CD14-positive monocyte (primary cell): Measurements from ENCODE around the gene SLC16A4. TPM values are rescaled to one million over a fixed set of nuclear protein-coding genes. Genes with fewer than 3 reads are reported as not detected.
A peak's percentile ranks its signal among the peaks of the same experiment; 100 is the strongest.

Experiments used
- DNase-seq, 3 donors: peaks; one replicate each; pipeline ENCODE4 v3.0.0-alpha.2; 2011 to 2022
- H2AFZ ChIP-seq: 2 replicates; pipeline ENCODE4 v1.6.0; 2012; ENCODE audit warnings: mild to moderate bottlenecking, low read depth, low read length, inconsistent platforms; ENCODE audit not compliant: insufficient read depth, poor library complexity, severe bottlenecking
- H3K27ac ChIP-seq, 2 donors: 1 replicate in 1 of 2; 2 replicates in 1 of 2; pipeline ENCODE4 v1.5.1; 2012 to 2013; ENCODE audit warnings: low read length in 2 of 2, control low read depth in 1 of 2, inconsistent platforms in 1 of 2, low read depth in 1 of 2, mild to moderate bottlenecking in 1 of 2
- H3K27me3 ChIP-seq, 2 donors: one replicate each; pipeline versions ENCODE4 v1.6.0 to v1.6.1; 2011 to 2013; ENCODE audit warnings: low read length in 2 of 2; ENCODE audit not compliant: control insufficient read depth in 2 of 2, insufficient read depth in 2 of 2
- H3K36me3 ChIP-seq, 2 donors: replicated peaks in 1 of 2; 1 replicate in 1 of 2; 2 replicates in 1 of 2; pipeline versions ENCODE4 v1.5.1 to v1.6.1; 2012 to 2013; ENCODE audit warnings: low read length in 2 of 2, control low read depth in 1 of 2, inconsistent platforms in 1 of 2, mild to moderate bottlenecking in 1 of 2; ENCODE audit not compliant: insufficient read depth in 2 of 2, control insufficient read depth in 1 of 2
- H3K4me1 ChIP-seq, 2 donors: 1 replicate in 1 of 2; 2 replicates in 1 of 2; pipeline versions ENCODE4 v1.5.1 to v1.6.1; 2012 to 2013; ENCODE audit warnings: low read length in 2 of 2, control low read depth in 1 of 2, inconsistent platforms in 1 of 2, mild to moderate bottlenecking in 1 of 2, moderate library complexity in 1 of 2; ENCODE audit not compliant: insufficient read depth in 2 of 2, control insufficient read depth in 1 of 2
- H3K4me2 ChIP-seq: replicated peaks from 2 replicates; pipeline ENCODE3; 2012; ENCODE audit warnings: low read length, moderate library complexity, mild to moderate bottlenecking; ENCODE audit not compliant: poor library complexity, severe bottlenecking; ENCODE audit errors: extremely low read depth
- H3K4me3 ChIP-seq, 3 experiments: fragments of 200-600 bp in 1 of 3; sonication (generic) in 1 of 3; replicated peaks in 1 of 3; 1 replicate in 2 of 3; 2 replicates in 1 of 3; pipeline ENCODE4 v1.5.1; 2011 to 2013; ENCODE audit warnings: low read length in 3 of 3, mild to moderate bottlenecking in 3 of 3, control low read depth in 2 of 3, low read depth in 2 of 3, inconsistent platforms in 1 of 3, moderate library complexity in 1 of 3
- H3K79me2 ChIP-seq: 2 replicates; pipeline ENCODE4 v1.6.0; 2012; ENCODE audit warnings: mild to moderate bottlenecking, control low read depth, inconsistent platforms, low read length, moderate library complexity; ENCODE audit not compliant: insufficient read depth
- H3K9ac ChIP-seq: 2 replicates; pipeline ENCODE4 v1.6.0; 2017; ENCODE audit warnings: low read length, mild to moderate bottlenecking; ENCODE audit not compliant: insufficient read depth, poor library complexity, severe bottlenecking
- H3K9me3 ChIP-seq, 2 donors: replicated peaks in 1 of 2; 1 replicate in 1 of 2; 2 replicates in 1 of 2; pipeline versions ENCODE4 v1.5.1 to v1.6.1; 2012 to 2013; ENCODE audit warnings: low read length in 2 of 2, control low read depth in 1 of 2; ENCODE audit not compliant: control insufficient read depth in 1 of 2, insufficient read depth in 1 of 2
- H4K20me1 ChIP-seq: 2 replicates; pipeline ENCODE4 v1.6.0; 2012; ENCODE audit warnings: mild to moderate bottlenecking, low read length, control low read depth, moderate library complexity; ENCODE audit not compliant: insufficient read depth
- H3K27ac Mint-ChIP-seq, 7 donors: one replicate each; pipeline ENCODE4 v1.8.0; 2020; ENCODE audit warnings: mild to moderate bottlenecking in 7 of 7, mixed read lengths in 7 of 7, moderate library complexity in 6 of 7, inconsistent platforms in 2 of 7
- H3K27me3 Mint-ChIP-seq, 3 donors: one replicate each; pipeline ENCODE4 v1.8.0; 2021 to 2022; ENCODE audit warnings: low read depth in 3 of 3, mild to moderate bottlenecking in 3 of 3, mixed read lengths in 3 of 3, moderate library complexity in 3 of 3, inconsistent platforms in 1 of 3
- H3K36me3 Mint-ChIP-seq, 2 donors: one replicate each; pipeline ENCODE4 v1.8.0; 2020; ENCODE audit warnings: mixed read lengths in 2 of 2, inconsistent platforms in 1 of 2, mild to moderate bottlenecking in 1 of 2
- H3K4me1 Mint-ChIP-seq: one replicate; pipeline ENCODE4 v1.8.0; 2020; ENCODE audit warnings: mild to moderate bottlenecking, mixed read lengths
- H3K4me3 Mint-ChIP-seq, 2 donors: one replicate each; pipeline ENCODE4 v1.8.0; 2020; ENCODE audit warnings: mild to moderate bottlenecking in 2 of 2, mixed read lengths in 2 of 2, moderate library complexity in 1 of 2
- H3K9me3 Mint-ChIP-seq, 7 donors: one replicate each; pipeline ENCODE4 v1.8.0; 2020 to 2022; ENCODE audit warnings: mixed read lengths in 7 of 7, mild to moderate bottlenecking in 6 of 7, moderate library complexity in 6 of 7, inconsistent platforms in 2 of 7
- CTCF ChIP-seq: fragments of 200-600 bp; IDR thresholded peaks from one replicate; pipeline ENCODE4 v1.8.0; 2022; ENCODE audit warnings: antibody characterized with exemption, mild to moderate bottlenecking
- WGBS: methylation state at CpG from one replicate; pipeline ENCODE4 v1.1.5; 2013; ENCODE audit warnings: missing lambda C conversion rate; ENCODE audit not compliant: insufficient coverage; 5-methylcytosine and 5-hydroxymethylcytosine counted together
- intact Hi-C, 2 donors: fragments of 100-400 bp; cut with micrococcal nuclease; formaldehyde crosslinking; loops; one replicate each; pipeline versions ENCODE4 v1.15.0 to v1.15.1; 2023
- polyA plus RNA-seq, 3 donors: library from polyadenylated mRNA; depleted of rRNA in 1 of 3; unstranded in 2 of 3; stranded (reverse) in 1 of 3; fragments of 300-500 nt in 2 of 3; fragments of >200 nt in 1 of 3; fragmentation: Illumina TruSeq in 2 of 3; gene quantifications; 1 replicate in 2 of 3; 2 replicates in 1 of 3; pipeline ENCODE4 v1.2.3, GENCODE V29; 2012 to 2021

The SLC16A4 gene
- polyA plus RNA-seq, 3 donors = 0.13 to 0.26 (median 0.25) TPM

- H3K36me3 Mint-ChIP-seq = peaks cover 0 to 4% of the 10 kb centered on the region in 2 donors
- peak overlapping the region in 1 of 2 donors; percentile 15 for H3K4me3 Mint-ChIP-seq
- DNase-seq = no peak
- peaks cover 0 to 3% (median 0%) of the 10 kb centered on the region in 7 donors for H3K9me3 Mint-ChIP-seq
- H3K9me3 ChIP-seq = no peaks in the 10 kb centered on the region
- no peak overlapping the region for H3K4me3 ChIP-seq
- H3K36me3 ChIP-seq = no peaks in the 10 kb centered on the region
- H3K4me1 ChIP-seq = peaks cover 15 to 17% of the 10 kb centered on the region in 2 donors
- peaks cover 23% of the 10 kb centered on the region for H3K4me1 Mint-ChIP-seq
- H3K4me2 ChIP-seq = no peak overlapping the region
- H3K27ac Mint-ChIP-seq = no peak overlapping the region
- peaks cover 0 to 1% (median 0%) of the 10 kb centered on the region in 3 donors for H3K27me3 Mint-ChIP-seq
- H3K27ac ChIP-seq = no peak overlapping the region
- no peak for TF ChIP-seq CTCF
- H3K27me3 ChIP-seq = no peaks in the 10 kb centered on the region
- H2AFZ ChIP-seq = no peak overlapping the region
- H4K20me1 ChIP-seq = peaks cover 3% of the 10 kb centered on the region
- WGBS = 100% methylated on average over 1 of the region's 1 CpG
- intact Hi-C loops = loop anchor here in 1 of 2 donors (5.0 kb wide), 1 partner anchor 72 kb away; the partner anchor contains the start of gene LAMTOR5
- H3K9ac ChIP-seq = no peak overlapping the region
- peaks cover 13% of the 10 kb centered on the region for H3K79me2 ChIP-seq
Observed at GRCh38 chr1:110335265-110335664, 55.6 kb downstream of the SLC16A4 start.

GRCh38 chr1:110328700-110329099 lies 62.1 kb downstream of the SLC16A4 start:
- no peaks in the 10 kb centered on the region for H3K36me3 Mint-ChIP-seq
- H3K4me1 Mint-ChIP-seq = peaks cover 14% of the 10 kb centered on the region
- Histone ChIP-seq H3K4me2 (no peak overlapping the region), H3K27ac (no peak overlapping the region), H3K9ac (no peak overlapping the region), H2AFZ (no peak overlapping the region), H3K36me3 (no peaks in the 10 kb centered on the region), H4K20me1 (no peaks in the 10 kb centered on the region), H3K4me3 (no peak overlapping the region), H3K4me1 (peaks cover 7 to 8% of the 10 kb centered on the region in 2 donors), H3K79me2 (no peaks in the 10 kb centered on the region), H3K27me3 (no peaks in the 10 kb centered on the region), H3K9me3 (no peaks in the 10 kb centered on the region)
- H3K9me3 Mint-ChIP-seq = peaks cover 0 to 3% (median 0%) of the 10 kb centered on the region in 7 donors
- intact Hi-C loops = no loop called here
- no CpG with 5 or more reads among the region's 3 CpGs for WGBS
- H3K27me3 Mint-ChIP-seq = no peaks in the 10 kb centered on the region
- no peak overlapping the region for H3K27ac Mint-ChIP-seq
- DNase-seq = no peak
- no peak for TF ChIP-seq CTCF
- no peak overlapping the region for H3K4me3 Mint-ChIP-seq
